ENCODE data around the gene PLCB2.

The PLCB2 gene, protein sequence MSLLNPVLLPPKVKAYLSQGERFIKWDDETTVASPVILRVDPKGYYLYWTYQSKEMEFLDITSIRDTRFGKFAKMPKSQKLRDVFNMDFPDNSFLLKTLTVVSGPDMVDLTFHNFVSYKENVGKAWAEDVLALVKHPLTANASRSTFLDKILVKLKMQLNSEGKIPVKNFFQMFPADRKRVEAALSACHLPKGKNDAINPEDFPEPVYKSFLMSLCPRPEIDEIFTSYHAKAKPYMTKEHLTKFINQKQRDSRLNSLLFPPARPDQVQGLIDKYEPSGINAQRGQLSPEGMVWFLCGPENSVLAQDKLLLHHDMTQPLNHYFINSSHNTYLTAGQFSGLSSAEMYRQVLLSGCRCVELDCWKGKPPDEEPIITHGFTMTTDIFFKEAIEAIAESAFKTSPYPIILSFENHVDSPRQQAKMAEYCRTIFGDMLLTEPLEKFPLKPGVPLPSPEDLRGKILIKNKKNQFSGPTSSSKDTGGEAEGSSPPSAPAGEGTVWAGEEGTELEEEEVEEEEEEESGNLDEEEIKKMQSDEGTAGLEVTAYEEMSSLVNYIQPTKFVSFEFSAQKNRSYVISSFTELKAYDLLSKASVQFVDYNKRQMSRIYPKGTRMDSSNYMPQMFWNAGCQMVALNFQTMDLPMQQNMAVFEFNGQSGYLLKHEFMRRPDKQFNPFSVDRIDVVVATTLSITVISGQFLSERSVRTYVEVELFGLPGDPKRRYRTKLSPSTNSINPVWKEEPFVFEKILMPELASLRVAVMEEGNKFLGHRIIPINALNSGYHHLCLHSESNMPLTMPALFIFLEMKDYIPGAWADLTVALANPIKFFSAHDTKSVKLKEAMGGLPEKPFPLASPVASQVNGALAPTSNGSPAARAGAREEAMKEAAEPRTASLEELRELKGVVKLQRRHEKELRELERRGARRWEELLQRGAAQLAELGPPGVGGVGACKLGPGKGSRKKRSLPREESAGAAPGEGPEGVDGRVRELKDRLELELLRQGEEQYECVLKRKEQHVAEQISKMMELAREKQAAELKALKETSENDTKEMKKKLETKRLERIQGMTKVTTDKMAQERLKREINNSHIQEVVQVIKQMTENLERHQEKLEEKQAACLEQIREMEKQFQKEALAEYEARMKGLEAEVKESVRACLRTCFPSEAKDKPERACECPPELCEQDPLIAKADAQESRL

DNA sequence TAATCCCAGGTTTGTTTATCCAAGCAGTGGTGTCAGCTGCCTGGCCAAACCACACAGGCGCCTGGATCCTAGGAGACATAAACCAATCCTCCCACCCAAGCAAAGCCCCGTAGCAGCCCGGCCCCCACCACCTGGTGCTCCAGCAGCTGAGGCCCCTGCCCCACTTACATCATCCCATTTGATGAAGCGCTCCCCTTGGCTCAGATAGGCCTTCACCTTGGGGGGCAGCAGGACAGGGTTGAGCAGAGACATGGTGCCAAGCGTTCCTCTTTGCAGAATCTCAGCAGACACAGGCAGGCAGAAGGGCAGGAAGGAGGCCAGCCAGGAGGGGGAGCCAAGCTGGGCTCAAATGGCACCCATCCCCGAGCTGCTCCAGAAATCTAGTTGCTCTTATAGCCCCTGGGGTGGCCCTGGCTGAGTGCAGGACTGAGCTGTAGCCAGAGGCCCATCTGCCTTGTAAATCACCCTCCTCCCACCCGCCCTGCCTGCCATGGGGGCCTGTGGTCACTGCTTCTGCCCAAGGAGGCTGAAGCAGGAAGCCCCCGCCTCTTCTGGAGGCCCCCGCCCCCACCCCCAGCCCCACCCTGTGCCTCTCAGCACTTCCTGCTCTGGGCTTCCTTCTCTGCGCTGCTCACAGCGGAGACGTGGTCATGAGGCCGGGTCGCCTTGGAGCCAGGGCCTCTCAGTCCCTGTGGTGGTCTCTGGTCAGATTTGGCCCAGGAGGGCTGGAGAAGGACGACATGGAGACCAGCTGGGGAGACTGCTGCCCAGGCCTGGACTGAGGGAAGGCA, at the start of gene PLCB2:
PLCB2 (minus strand) TSS at position 515 of the 791 bp plus-strand sequence; CDS start at position 252, 263 bp downstream.
- H3K4me3 ChIP-seq (ENCODE audit: low read depth, low read length), result peak within 1 kb of the TSS; percentile 76

DNA sequence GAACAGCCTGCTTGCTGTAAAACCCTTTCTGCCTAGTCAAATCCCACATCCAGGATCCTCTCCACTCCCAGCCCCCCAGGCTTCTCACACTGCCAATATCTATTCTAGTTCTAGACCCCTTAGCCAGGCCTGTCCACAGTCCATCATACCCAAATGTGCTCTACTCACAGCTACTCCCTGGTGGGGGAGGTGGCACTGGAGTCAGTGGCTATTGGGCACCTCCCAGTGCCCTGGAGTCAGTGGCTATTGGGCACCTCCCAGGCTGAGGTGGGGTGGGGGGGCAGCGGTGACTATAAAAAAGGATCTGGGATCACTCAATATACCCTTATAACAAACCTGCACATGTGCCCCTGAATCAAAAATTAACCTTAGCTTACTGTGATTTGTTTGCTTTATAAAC, 49.5 kb upstream of the PLCB2 start:
- TF ChIP-seq MYC (IDR thresholded peaks at IDR 0.05; ENCODE audit: low read depth, low read length) (no peak), POLR2A (IDR thresholded peaks at IDR 0.05; ENCODE audit: extremely low read depth, insufficient read length) (no peak)
- TF ChIP-seq, protein P1, sequence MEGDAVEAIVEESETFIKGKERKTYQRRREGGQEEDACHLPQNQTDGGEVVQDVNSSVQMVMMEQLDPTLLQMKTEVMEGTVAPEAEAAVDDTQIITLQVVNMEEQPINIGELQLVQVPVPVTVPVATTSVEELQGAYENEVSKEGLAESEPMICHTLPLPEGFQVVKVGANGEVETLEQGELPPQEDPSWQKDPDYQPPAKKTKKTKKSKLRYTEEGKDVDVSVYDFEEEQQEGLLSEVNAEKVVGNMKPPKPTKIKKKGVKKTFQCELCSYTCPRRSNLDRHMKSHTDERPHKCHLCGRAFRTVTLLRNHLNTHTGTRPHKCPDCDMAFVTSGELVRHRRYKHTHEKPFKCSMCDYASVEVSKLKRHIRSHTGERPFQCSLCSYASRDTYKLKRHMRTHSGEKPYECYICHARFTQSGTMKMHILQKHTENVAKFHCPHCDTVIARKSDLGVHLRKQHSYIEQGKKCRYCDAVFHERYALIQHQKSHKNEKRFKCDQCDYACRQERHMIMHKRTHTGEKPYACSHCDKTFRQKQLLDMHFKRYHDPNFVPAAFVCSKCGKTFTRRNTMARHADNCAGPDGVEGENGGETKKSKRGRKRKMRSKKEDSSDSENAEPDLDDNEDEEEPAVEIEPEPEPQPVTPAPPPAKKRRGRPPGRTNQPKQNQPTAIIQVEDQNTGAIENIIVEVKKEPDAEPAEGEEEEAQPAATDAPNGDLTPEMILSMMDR (IDR thresholded peaks at IDR 0.05; ENCODE audit: low read depth, low read length), result no peak
- TF ChIP-seq, protein P2, sequence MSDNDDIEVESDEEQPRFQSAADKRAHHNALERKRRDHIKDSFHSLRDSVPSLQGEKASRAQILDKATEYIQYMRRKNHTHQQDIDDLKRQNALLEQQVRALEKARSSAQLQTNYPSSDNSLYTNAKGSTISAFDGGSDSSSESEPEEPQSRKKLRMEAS (IDR thresholded peaks at IDR 0.05; ENCODE audit: low read depth, low read length), result no peak
- no peak for DNase-seq (ENCODE audit: low read depth)
- H3K4me3 ChIP-seq (ENCODE audit: low read depth, low read length), result no peak overlapping the region

More for the DNA sequence above, at the start of gene PLCB2:
- TF ChIP-seq POLR2A (IDR thresholded peaks at IDR 0.05; ENCODE audit: extremely low read depth, insufficient read length) (peak; percentile 77), MYC (IDR thresholded peaks at IDR 0.05; ENCODE audit: low read depth, low read length) (peak; percentile 47; the same call in 1 of the 2 replicates)
- TF ChIP-seq, protein P2 (IDR thresholded peaks at IDR 0.05; ENCODE audit: low read depth, low read length), result peak; percentile 48; the same call in 1 of the 2 replicates
- TF ChIP-seq, protein P1 (IDR thresholded peaks at IDR 0.05; ENCODE audit: low read depth, low read length), result peak; percentile 61
- peak; percentile 96 for DNase-seq (ENCODE audit: low read depth)

DNA sequence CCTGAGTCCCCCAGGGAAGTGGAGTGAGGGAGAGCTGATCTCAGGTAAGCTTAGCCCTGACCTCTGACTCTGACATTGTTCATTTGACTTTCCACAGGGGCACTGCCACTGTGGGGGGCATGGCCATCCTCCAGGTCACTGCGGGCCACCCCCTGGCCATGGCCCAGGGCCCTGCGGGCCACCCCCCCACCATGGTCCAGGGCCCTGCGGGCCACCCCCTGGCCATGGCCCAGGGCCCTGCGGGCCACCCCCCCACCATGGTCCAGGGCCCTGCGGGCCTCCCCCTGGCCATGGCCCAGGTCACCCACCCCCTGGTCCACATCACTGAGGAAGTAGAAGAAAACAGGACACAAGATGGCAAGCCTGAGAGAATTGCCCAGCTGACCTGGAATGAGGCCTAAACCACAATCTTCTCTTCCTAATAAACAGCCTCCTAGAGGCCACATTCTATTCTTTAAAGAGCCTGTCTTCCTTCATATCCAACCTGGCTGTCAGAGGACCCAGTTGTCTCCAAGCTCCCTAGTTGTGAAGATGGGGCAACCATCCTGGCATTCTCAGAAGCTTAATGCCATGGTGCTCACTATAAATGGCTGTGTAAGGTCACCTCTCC, 48.3 kb upstream of the PLCB2 start:
- H3K4me3 ChIP-seq (ENCODE audit: low read depth, low read length), result no peak overlapping the region
- no peak for DNase-seq (ENCODE audit: low read depth)
- TF ChIP-seq POLR2A (IDR thresholded peaks at IDR 0.05; ENCODE audit: extremely low read depth, insufficient read length), result no peak
- TF ChIP-seq, protein P1 (IDR thresholded peaks at IDR 0.05; ENCODE audit: low read depth, low read length), result no peak

DNA sequence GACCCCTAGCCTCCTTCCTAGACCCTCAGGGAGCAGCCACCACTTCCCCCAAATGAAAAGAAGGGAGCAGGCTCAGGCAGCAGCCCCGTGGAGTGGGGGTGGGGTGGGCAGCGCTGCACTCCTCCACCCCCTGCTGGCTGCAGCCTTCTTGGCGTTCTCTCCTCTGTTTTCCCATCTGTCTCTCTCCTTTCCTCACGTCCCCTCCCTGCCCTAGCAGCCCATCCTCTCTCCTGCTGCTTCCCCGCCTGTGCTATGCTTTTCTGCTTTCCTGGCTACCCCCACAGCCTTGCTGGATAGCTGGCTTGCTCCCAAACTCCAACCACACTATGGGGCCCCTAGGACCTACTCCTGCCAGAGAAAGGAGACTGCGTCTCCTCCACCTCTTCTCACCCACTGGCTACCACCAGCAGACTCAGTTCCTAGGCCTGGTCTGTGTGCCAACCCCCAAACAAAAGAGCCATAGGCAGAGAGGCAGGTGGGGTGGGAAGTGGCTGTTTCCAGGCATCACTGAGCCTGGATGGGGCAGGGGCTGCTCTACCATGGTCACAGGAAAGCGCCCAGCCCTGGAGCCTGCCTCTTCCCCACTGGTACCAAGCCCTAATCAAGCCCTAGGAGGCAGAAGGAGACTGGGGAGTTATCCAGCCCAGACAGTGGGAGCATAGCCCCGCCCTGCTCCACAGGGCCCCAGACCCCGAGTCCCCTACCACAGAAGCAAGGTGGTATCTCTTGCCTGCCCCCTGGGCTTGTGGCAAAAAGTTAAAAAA, 46.9 kb upstream of the PLCB2 start:
- TF ChIP-seq MYC (IDR thresholded peaks at IDR 0.05; ENCODE audit: low read depth, low read length), result no peak
- TF ChIP-seq, protein P1 (IDR thresholded peaks at IDR 0.05; ENCODE audit: low read depth, low read length), result peak; percentile 43
- H3K4me3 ChIP-seq (ENCODE audit: low read depth, low read length), result no peak overlapping the region
- DNase-seq (ENCODE audit: low read depth), result peak; percentile 38
